ENCODE results near the gene SLC16A3. TPM values are rescaled to one million over a fixed set of nuclear protein-coding genes. Genes with fewer than 3 reads are reported as not detected.

Gene SLC16A3
- total and polyA plus RNA-seq, 2 of the 8 experiments (the other 6 are each of a cell fraction or from before 2014, with no cell fraction given): 3.8 to 8.7 TPM

DNA sequence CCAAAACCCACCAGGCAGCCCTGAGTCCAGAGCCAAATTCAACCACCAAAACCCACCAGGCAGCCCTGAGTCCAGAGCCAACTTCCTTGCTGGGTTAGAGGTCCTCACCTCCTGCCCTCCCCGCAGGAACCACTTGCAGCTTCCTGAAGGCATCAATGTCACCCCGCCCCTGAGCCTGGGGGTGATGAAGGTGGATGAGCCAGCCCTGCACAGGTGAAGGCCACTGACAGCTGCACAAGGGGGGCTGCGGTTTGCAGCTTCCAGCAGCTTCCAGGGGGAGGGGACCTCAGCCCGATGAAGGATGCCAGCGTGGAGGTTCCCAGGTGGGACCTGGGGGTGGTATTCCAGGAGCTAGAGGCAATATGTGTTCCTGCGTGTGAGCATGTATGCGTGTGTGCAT, 52.2 kb downstream of the SLC16A3 start (continued):
- TF ChIP-seq TBP (IDR thresholded peaks at IDR 0.05; ENCODE audit: low read depth, low read length) (no peak), KDM1A (IDR thresholded peaks at IDR 0.05; ENCODE audit: borderline replicate concordance, low read length) (no peak), CEBPB (IDR thresholded peaks at IDR 0.05; ENCODE audit: low read depth, low read length) (no peak), ZNF274 (IDR thresholded peaks at IDR 0.05; ENCODE audit: borderline replicate concordance, extremely low read depth, low read length) (no peak), FOSL1 (IDR thresholded peaks at IDR 0.05; ENCODE audit: insufficient read depth, low read depth, low read length) (no peak), SP1 (IDR thresholded peaks at IDR 0.05; ENCODE audit: low read depth, low read length) (no peak)
- TF ChIP-seq, protein P1, sequence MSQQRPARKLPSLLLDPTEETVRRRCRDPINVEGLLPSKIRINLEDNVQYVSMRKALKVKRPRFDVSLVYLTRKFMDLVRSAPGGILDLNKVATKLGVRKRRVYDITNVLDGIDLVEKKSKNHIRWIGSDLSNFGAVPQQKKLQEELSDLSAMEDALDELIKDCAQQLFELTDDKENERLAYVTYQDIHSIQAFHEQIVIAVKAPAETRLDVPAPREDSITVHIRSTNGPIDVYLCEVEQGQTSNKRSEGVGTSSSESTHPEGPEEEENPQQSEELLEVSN (IDR thresholded peaks at IDR 0.05): no peak

Measured in H1 (cell line).